Endodermal cell (in vitro differentiated cells): Measurements from ENCODE around the gene DNAJC1. TPM values are rescaled to one million over a fixed set of nuclear protein-coding genes. Genes with fewer than 3 reads are reported as not detected.

ENCODE experiments used
- DNase-seq: peaks from one replicate; pipeline ENCODE4 v3.0.0-alpha.2; 2017
- H3K27ac ChIP-seq: 2 replicates; pipeline ENCODE4 v1.5.1; 2013; ENCODE audit warnings: mild to moderate bottlenecking, low read depth, low read length, moderate library complexity
- H3K27me3 ChIP-seq: 2 replicates; pipeline ENCODE4 v1.6.1; 2013; ENCODE audit warnings: mild to moderate bottlenecking, low read length, moderate library complexity; ENCODE audit not compliant: insufficient read depth, control insufficient read depth, poor library complexity, severe bottlenecking
- H3K36me3 ChIP-seq: 2 replicates; pipeline ENCODE4 v1.7.0; 2013; ENCODE audit warnings: mild to moderate bottlenecking, low read length, moderate library complexity; ENCODE audit not compliant: control insufficient read depth, insufficient read depth
- H3K4me1 ChIP-seq: one replicate; pipeline ENCODE4 v1.7.0; 2013; ENCODE audit warnings: low read length; ENCODE audit not compliant: control insufficient read depth, insufficient read depth
- H3K4me3 ChIP-seq: 2 replicates; pipeline ENCODE4 v1.5.1; 2013; ENCODE audit warnings: mild to moderate bottlenecking, low read length, moderate library complexity
- H3K9ac ChIP-seq: 2 replicates; pipeline ENCODE4 v1.6.1; 2013; ENCODE audit warnings: mild to moderate bottlenecking, low read length, moderate library complexity; ENCODE audit not compliant: poor library complexity, severe bottlenecking; ENCODE audit errors: extremely low read depth
- H3K9me3 ChIP-seq: 2 replicates; pipeline ENCODE4 v1.6.1; 2013; ENCODE audit warnings: mild to moderate bottlenecking, low read length, moderate library complexity; ENCODE audit not compliant: control insufficient read depth
- H3K27ac Mint-ChIP-seq: 2 replicates; pipeline ENCODE4 v1.8.0; 2020; ENCODE audit warnings: mixed read lengths
- H3K27me3 Mint-ChIP-seq: 2 replicates; pipeline ENCODE4 v1.8.0; 2021; ENCODE audit warnings: mild to moderate bottlenecking, mixed read lengths; ENCODE audit not compliant: insufficient read depth
- H3K36me3 Mint-ChIP-seq: 2 replicates; pipeline ENCODE4 v1.8.0; 2020; ENCODE audit warnings: low read depth, mixed read lengths
- H3K4me1 Mint-ChIP-seq: 2 replicates; pipeline ENCODE4 v1.8.0; 2020; ENCODE audit warnings: mixed read lengths
- H3K4me3 Mint-ChIP-seq: 2 replicates; pipeline ENCODE4 v1.8.0; 2020; ENCODE audit warnings: mild to moderate bottlenecking, moderate library complexity, mixed read lengths
- H3K9me3 Mint-ChIP-seq: 2 replicates; pipeline ENCODE4 v1.8.0; 2020; ENCODE audit warnings: mild to moderate bottlenecking, mixed read lengths
- WGBS, 2 experiments: methylation state at CpG; one replicate each; pipeline versions ENCODE4 v1.1.5 to v1.1.7; 2013; ENCODE audit warnings: missing lambda C conversion rate in 2 of 2, mixed read lengths in 1 of 2; ENCODE audit not compliant: insufficient coverage in 1 of 2, insufficient read length in 1 of 2; 5-methylcytosine and 5-hydroxymethylcytosine counted together
- total RNA-seq, 2 donors: library from RNA; stranded (reverse); fragmentation: NEBNext Ultra II Directional in 1 of 2; extraction: Animal tissue kit (Norgen Biotek cat#: 25700) in 1 of 2; gene quantifications; 2 replicates in 1 of 2; 3 replicates in 1 of 2; pipeline ENCODE4 v1.2.1, GENCODE V29; 2021
- TF ChIP-seq, protein P1 (sequence below): fragments of 200-600 bp; sonication (generic); conservative IDR thresholded peaks from 2 replicates; pipeline ENCODE4 v1.5.0; 2021; ENCODE audit warnings: antibody characterized with exemption, mild to moderate bottlenecking

The DNAJC1 gene
- total RNA-seq, 2 donors from 2014 or later, result 23.5 to 30.4 TPM

DNA sequence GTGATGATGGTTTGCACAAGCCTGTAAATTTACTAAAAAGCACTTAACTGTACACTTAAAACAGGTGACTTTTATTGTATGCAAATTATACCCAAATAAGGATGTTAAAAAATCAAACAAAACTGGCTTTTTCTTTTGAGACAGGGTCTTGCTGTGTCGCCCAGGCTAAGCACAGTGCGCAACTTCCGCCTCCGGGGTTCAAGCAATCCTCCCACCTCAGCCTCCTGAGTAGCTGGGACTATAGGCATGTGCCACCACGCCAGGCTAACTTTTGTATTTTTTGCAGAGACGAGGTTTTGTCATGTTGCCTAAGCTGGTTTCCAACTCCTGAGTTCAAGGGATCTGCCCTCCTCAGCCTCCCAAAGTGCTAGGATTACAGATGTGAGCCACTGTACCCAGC lies 77.7 kb downstream of the DNAJC1 start:
- H3K4me1 Mint-ChIP-seq, result no peaks in the 10 kb centered on the region
- H3K9me3 Mint-ChIP-seq, result no peaks in the 10 kb centered on the region
- TF ChIP-seq, protein P1, sequence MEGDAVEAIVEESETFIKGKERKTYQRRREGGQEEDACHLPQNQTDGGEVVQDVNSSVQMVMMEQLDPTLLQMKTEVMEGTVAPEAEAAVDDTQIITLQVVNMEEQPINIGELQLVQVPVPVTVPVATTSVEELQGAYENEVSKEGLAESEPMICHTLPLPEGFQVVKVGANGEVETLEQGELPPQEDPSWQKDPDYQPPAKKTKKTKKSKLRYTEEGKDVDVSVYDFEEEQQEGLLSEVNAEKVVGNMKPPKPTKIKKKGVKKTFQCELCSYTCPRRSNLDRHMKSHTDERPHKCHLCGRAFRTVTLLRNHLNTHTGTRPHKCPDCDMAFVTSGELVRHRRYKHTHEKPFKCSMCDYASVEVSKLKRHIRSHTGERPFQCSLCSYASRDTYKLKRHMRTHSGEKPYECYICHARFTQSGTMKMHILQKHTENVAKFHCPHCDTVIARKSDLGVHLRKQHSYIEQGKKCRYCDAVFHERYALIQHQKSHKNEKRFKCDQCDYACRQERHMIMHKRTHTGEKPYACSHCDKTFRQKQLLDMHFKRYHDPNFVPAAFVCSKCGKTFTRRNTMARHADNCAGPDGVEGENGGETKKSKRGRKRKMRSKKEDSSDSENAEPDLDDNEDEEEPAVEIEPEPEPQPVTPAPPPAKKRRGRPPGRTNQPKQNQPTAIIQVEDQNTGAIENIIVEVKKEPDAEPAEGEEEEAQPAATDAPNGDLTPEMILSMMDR, result no peak
- Histone ChIP-seq H3K27ac (no peak overlapping the region), H3K4me3 (no peak overlapping the region), H3K9ac (no peak overlapping the region), H3K36me3 (peaks cover 6% of the 10 kb centered on the region), H3K4me1 (no peaks in the 10 kb centered on the region), H3K27me3 (no peaks in the 10 kb centered on the region), H3K9me3 (no peaks in the 10 kb centered on the region)
- no peaks in the 10 kb centered on the region for H3K27me3 Mint-ChIP-seq
- H3K27ac Mint-ChIP-seq, result no peak overlapping the region
- H3K4me3 Mint-ChIP-seq, result no peak overlapping the region
- 97 to 98% methylated on average over 6 of the region's 6 CpGs for WGBS, 2 experiments
- H3K36me3 Mint-ChIP-seq, result peaks cover 6% of the 10 kb centered on the region
- no peak for DNase-seq

DNA sequence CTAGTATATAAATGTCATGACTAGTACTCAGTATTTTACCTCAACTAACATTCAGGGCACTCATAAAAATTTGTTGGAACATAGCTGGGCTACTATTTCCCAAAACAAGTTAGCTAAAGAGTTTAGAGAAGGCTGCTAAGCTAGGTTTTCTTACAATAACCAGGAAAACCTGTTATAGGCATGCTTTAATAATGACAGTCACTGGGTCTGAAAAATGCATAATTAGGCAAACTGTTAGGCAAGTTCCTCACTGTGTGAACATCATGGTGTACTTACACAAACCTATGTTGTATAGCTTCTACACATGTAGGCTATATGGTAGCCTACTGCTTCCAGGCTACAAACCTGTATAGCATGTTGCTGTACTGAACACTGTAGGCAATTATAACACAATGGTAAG lies 79.0 kb downstream of the DNAJC1 start:
- no peak overlapping the region for H3K9ac ChIP-seq
- TF ChIP-seq, protein P1, result no peak
- no peaks in the 10 kb centered on the region for H3K9me3 ChIP-seq
- no peak overlapping the region for H3K4me3 Mint-ChIP-seq
- H3K4me1 Mint-ChIP-seq, result no peaks in the 10 kb centered on the region
- peaks cover 12% of the 10 kb centered on the region for H3K36me3 ChIP-seq
- no peak for DNase-seq
- no peaks in the 10 kb centered on the region for H3K27me3 Mint-ChIP-seq
- no peaks in the 10 kb centered on the region for H3K4me1 ChIP-seq
- H3K27me3 ChIP-seq, result no peaks in the 10 kb centered on the region
- H3K27ac ChIP-seq, result no peak overlapping the region
- H3K9me3 Mint-ChIP-seq, result no peaks in the 10 kb centered on the region
- H3K27ac Mint-ChIP-seq, result no peak overlapping the region
- H3K4me3 ChIP-seq, result no peak overlapping the region
- H3K36me3 Mint-ChIP-seq, result peaks cover 6% of the 10 kb centered on the region

DNA sequence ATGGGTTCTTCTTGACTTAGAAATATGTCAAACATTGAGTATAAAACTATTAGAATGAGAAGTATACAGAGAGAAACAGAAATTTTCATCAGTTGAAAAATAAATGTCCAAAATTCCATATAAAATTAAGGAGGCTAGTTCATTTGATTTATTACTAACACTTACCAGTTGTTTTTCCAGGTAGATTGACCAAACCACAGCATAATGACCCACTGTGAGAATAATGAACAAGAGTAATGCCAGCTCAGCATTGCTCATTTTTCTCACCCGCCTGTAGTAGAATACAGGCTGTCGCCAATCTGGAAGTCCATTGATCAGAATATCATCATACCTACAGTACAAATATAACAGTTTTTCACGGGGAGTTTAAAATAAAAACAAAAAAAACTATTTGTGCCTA lies 82.9 kb downstream of the DNAJC1 start:
- no peak overlapping the region for H3K9ac ChIP-seq
- H3K4me3 ChIP-seq, result no peak overlapping the region
- Mint-ChIP-seq H3K27me3 (no peaks in the 10 kb centered on the region), H3K4me1 (no peaks in the 10 kb centered on the region), H3K4me3 (no peak overlapping the region), H3K27ac (no peak overlapping the region), H3K36me3 (peaks cover 7% of the 10 kb centered on the region), H3K9me3 (no peaks in the 10 kb centered on the region)
- no peaks in the 10 kb centered on the region for H3K27me3 ChIP-seq
- no peaks in the 10 kb centered on the region for H3K9me3 ChIP-seq
- WGBS, 2 experiments, result 98% methylated on average over 2 of the region's 3 CpGs; no CpG with 5 or more reads in 1 of the 2 experiments
- no peak for DNase-seq
- H3K27ac ChIP-seq, result no peak overlapping the region
- TF ChIP-seq, protein P1, result no peak
- peaks cover 21% of the 10 kb centered on the region for H3K36me3 ChIP-seq
- no peaks in the 10 kb centered on the region for H3K4me1 ChIP-seq
